HEK293 (cell line): Measurements from ENCODE around the gene ZCCHC12.

Source experiments
- CTCF ChIA-PET: fragments of 350-600 bp; formaldehyde crosslinking; extraction: SDS; loops from one replicate; lab custom pipeline; 2021; ENCODE audit warnings: antibody characterized with exemption; lab: Yijun Ruan, JAX
- POLR2A ChIA-PET: fragments of 300-600 bp; formaldehyde crosslinking; extraction: SDS; loops from one replicate; lab custom pipeline; 2020; ENCODE audit warnings: antibody characterized with exemption, inconsistent platforms; lab: Yijun Ruan, JAX
- H3K27ac ChIP-seq: fragments of 200-500 bp; sonication (Bioruptor generic); 2 replicates; pipeline ENCODE4 v1.5.1; 2014; ENCODE audit warnings: low read depth, low read length, control low read depth, inconsistent platforms; ENCODE audit errors: extremely low read depth
- H3K36me3 ChIP-seq, 2 experiments: fragments of 200-500 bp in 1 of 2; sonication (Bioruptor generic) in 1 of 2; 1 replicate in 1 of 2; 2 replicates in 1 of 2; pipeline ENCODE4 v1.5.1; 2014 to 2017; ENCODE audit warnings: inconsistent platforms in 2 of 2, low read length in 2 of 2; ENCODE audit not compliant: control insufficient read depth in 2 of 2, insufficient read depth in 1 of 2
- H3K4me1 ChIP-seq: fragments of 200-500 bp; sonication (Bioruptor generic); 2 replicates; pipeline ENCODE4 v1.5.1; 2014; ENCODE audit warnings: mild to moderate bottlenecking, low read length, inconsistent platforms; ENCODE audit not compliant: control insufficient read depth, insufficient read depth
- H3K4me3 ChIP-seq: 2 replicates; pipeline ENCODE4 v1.5.1; 2011; ENCODE audit warnings: low read depth, mild to moderate bottlenecking, control low read depth, low read length, moderate library complexity
- H3K9me3 ChIP-seq: fragments of 200-500 bp; sonication (Bioruptor generic); 2 replicates; pipeline ENCODE4 v1.5.1; 2014; ENCODE audit warnings: low read depth, low read length, inconsistent platforms; ENCODE audit not compliant: control insufficient read depth, insufficient read depth
- CTCF ChIP-seq: fragments of 450-650 bp; formaldehyde crosslinking; IDR thresholded peaks from 2 replicates; pipeline ENCODE4 v1.5.1; 2016; ENCODE audit warnings: missing biosample characterization, missing genetic modification characterization
- GLI4 ChIP-seq: fragments of 450-650 bp; formaldehyde crosslinking; IDR thresholded peaks from 2 replicates; pipeline ENCODE4 v1.5.1; 2016; ENCODE audit warnings: missing biosample characterization, missing genetic modification characterization
- HOXA7 ChIP-seq: sonication (generic); formaldehyde crosslinking; IDR thresholded peaks from 2 replicates; pipeline ENCODE4 v1.8.1; 2022; ENCODE audit warnings: missing genetic modification reagents, borderline replicate concordance
- KLF10 ChIP-seq: fragments of 450-650 bp; IDR thresholded peaks from 2 replicates; pipeline ENCODE4 v1.5.1; 2018; ENCODE audit warnings: missing biosample characterization, mild to moderate bottlenecking, missing genetic modification characterization
- REPIN1 ChIP-seq: fragments of 450-650 bp; formaldehyde crosslinking; IDR thresholded peaks from 2 replicates; pipeline ENCODE4 v1.5.1; 2017; ENCODE audit warnings: missing biosample characterization, missing genetic modification characterization, low read depth
- YY1 ChIP-seq: fragments of 450-650 bp; formaldehyde crosslinking; IDR thresholded peaks from 2 replicates; pipeline ENCODE4 v1.5.1; 2018; ENCODE audit warnings: missing biosample characterization, missing genetic modification characterization
- ZFP41 ChIP-seq: fragments of 450-650 bp; formaldehyde crosslinking; IDR thresholded peaks from 2 replicates; pipeline ENCODE4 v1.5.1; 2016; ENCODE audit warnings: missing biosample characterization, missing genetic modification characterization, borderline replicate concordance
- ZNF10 ChIP-seq: fragments of 450-650 bp; formaldehyde crosslinking; IDR thresholded peaks from 2 replicates; pipeline ENCODE4 v1.5.1; 2017; ENCODE audit warnings: missing biosample characterization, missing genetic modification characterization
- ZNF140 ChIP-seq: fragments of 450-650 bp; formaldehyde crosslinking; IDR thresholded peaks from 2 replicates; pipeline ENCODE4 v1.5.1; 2016; ENCODE audit warnings: missing biosample characterization, missing genetic modification characterization
- ZNF169 ChIP-seq: fragments of 450-650 bp; formaldehyde crosslinking; IDR thresholded peaks from 2 replicates; pipeline ENCODE4 v1.5.1; 2016; ENCODE audit warnings: missing biosample characterization, missing genetic modification characterization
- ZNF175 ChIP-seq: fragments of 450-650 bp; formaldehyde crosslinking; IDR thresholded peaks from 2 replicates; pipeline ENCODE4 v1.5.1; 2016; ENCODE audit warnings: missing biosample characterization, missing genetic modification characterization
- ZNF223 ChIP-seq: fragments of 450-650 bp; formaldehyde crosslinking; IDR thresholded peaks from 2 replicates; pipeline ENCODE4 v1.5.1; 2016; ENCODE audit warnings: missing biosample characterization, missing genetic modification characterization
- ZNF266 ChIP-seq: fragments of 450-650 bp; formaldehyde crosslinking; IDR thresholded peaks from 2 replicates; pipeline ENCODE4 v1.5.1; 2016; ENCODE audit warnings: missing biosample characterization, missing genetic modification characterization, low read depth
- ZNF311 ChIP-seq: fragments of 450-650 bp; formaldehyde crosslinking; IDR thresholded peaks from 2 replicates; pipeline ENCODE4 v1.5.1; 2017; ENCODE audit warnings: missing biosample characterization, missing genetic modification characterization, borderline replicate concordance
- ZNF423 ChIP-seq: fragments of 450-650 bp; formaldehyde crosslinking; IDR thresholded peaks from 2 replicates; pipeline ENCODE4 v1.5.1; 2016; ENCODE audit warnings: missing biosample characterization, missing genetic modification characterization
- ZNF449 ChIP-seq: fragments of 450-650 bp; formaldehyde crosslinking; IDR thresholded peaks from 2 replicates; pipeline ENCODE4 v1.5.1; 2017; ENCODE audit warnings: missing biosample characterization, mild to moderate bottlenecking, missing genetic modification characterization, moderate library complexity
- ZNF48 ChIP-seq: fragments of 450-650 bp; formaldehyde crosslinking; IDR thresholded peaks from 2 replicates; pipeline ENCODE4 v1.5.1; 2016; ENCODE audit warnings: missing biosample characterization, missing genetic modification characterization
- ZNF510 ChIP-seq: fragments of 450-650 bp; formaldehyde crosslinking; IDR thresholded peaks from 2 replicates; pipeline ENCODE4 v1.5.1; 2018; ENCODE audit warnings: mild to moderate bottlenecking, missing genetic modification characterization, missing biosample characterization; ENCODE audit not compliant: insufficient replicate concordance
- ZNF521 ChIP-seq: fragments of 450-650 bp; formaldehyde crosslinking; IDR thresholded peaks from 2 replicates; pipeline ENCODE4 v1.5.1; 2017; ENCODE audit warnings: missing biosample characterization, mild to moderate bottlenecking, missing genetic modification characterization
- ZNF530 ChIP-seq: fragments of 450-650 bp; formaldehyde crosslinking; IDR thresholded peaks from 2 replicates; pipeline ENCODE4 v1.5.1; 2016; ENCODE audit warnings: low read depth, missing biosample characterization, missing genetic modification characterization
- ZNF623 ChIP-seq: fragments of 450-650 bp; formaldehyde crosslinking; IDR thresholded peaks from 2 replicates; pipeline ENCODE4 v1.5.1; 2016; ENCODE audit warnings: missing biosample characterization, missing genetic modification characterization
- ZNF664 ChIP-seq: fragments of 450-650 bp; formaldehyde crosslinking; IDR thresholded peaks from 2 replicates; pipeline ENCODE4 v1.5.1; 2016; ENCODE audit warnings: missing biosample characterization, missing genetic modification characterization
- ZNF670 ChIP-seq: fragments of 450-650 bp; formaldehyde crosslinking; IDR thresholded peaks from 2 replicates; pipeline ENCODE4 v1.5.1; 2016; ENCODE audit warnings: missing biosample characterization, missing genetic modification characterization, low read depth
- ZNF747 ChIP-seq: fragments of 450-650 bp; formaldehyde crosslinking; IDR thresholded peaks from 2 replicates; pipeline ENCODE4 v1.5.1; 2016; ENCODE audit warnings: missing biosample characterization, missing genetic modification characterization
- ZNF76 ChIP-seq: fragments of 450-650 bp; formaldehyde crosslinking; IDR thresholded peaks from 2 replicates; pipeline ENCODE4; 2016; ENCODE audit warnings: low read depth, missing biosample characterization, missing genetic modification characterization, borderline replicate concordance
- ZNF768 ChIP-seq: fragments of 450-650 bp; formaldehyde crosslinking; IDR thresholded peaks from 2 replicates; pipeline ENCODE4 v1.5.1; 2018; ENCODE audit warnings: missing biosample characterization, mild to moderate bottlenecking, missing genetic modification characterization

The ZCCHC12 gene

GRCh38 chrX:118855681-118856310, 32.2 kb downstream of the ZCCHC12 start:
- CTCF ChIA-PET: interaction anchor here (0.5 to 1.8 kb wide), 2 partner anchors 11 to 40 kb away, joined by 4 to 5 read pairs; no protein-coding TSS in a partner anchor
- Histone ChIP-seq H3K4me3 (no peak overlapping the region), H3K9me3 (no peaks in the 10 kb centered on the region), H3K27ac (no peak overlapping the region), H3K36me3 (no peaks in the 10 kb centered on the region), H3K4me1 (no peaks in the 10 kb centered on the region)
- POLR2A ChIA-PET: no interaction called here
- no peak for TF ChIP-seq ZNF140 (tag by site-specific recombination)
- TF ChIP-seq ZNF747 (tag by site-specific recombination): no peak
- no peak for TF ChIP-seq ZNF670 (tag by site-specific recombination)
- TF ChIP-seq ZNF311: no peak
- TF ChIP-seq REPIN1 (tag by site-specific recombination): no peak
- no peak for TF ChIP-seq GLI4
- no peak for TF ChIP-seq ZNF76 (tag by site-specific recombination)
- TF ChIP-seq ZNF510: no peak

- no peaks in the 10 kb centered on the region for H3K36me3 ChIP-seq
- ChIA-PET POLR2A (no interaction called here), CTCF (interaction anchor here (0.6 to 0.7 kb wide), 2 partner anchors 12 to 35 kb away, joined by 3 read pairs; no protein-coding TSS in a partner anchor)
- TF ChIP-seq KLF10 (tag by site-specific recombination): no peak
- H3K9me3 ChIP-seq: no peaks in the 10 kb centered on the region
- no peak overlapping the region for H3K4me3 ChIP-seq
- no peaks in the 10 kb centered on the region for H3K4me1 ChIP-seq
- no peak overlapping the region for H3K27ac ChIP-seq
These were observed 33.4 kb downstream of the ZCCHC12 start for GRCh38 chrX:118857006-118857405.

GRCh38 chrX:118861338-118861737, 37.7 kb downstream of the ZCCHC12 start:
- no peaks in the 10 kb centered on the region for H3K36me3 ChIP-seq
- ChIA-PET CTCF (no interaction called here), POLR2A (no interaction called here)
- no peaks in the 10 kb centered on the region for H3K9me3 ChIP-seq
- no peak overlapping the region for H3K27ac ChIP-seq
- no peaks in the 10 kb centered on the region for H3K4me1 ChIP-seq
- no peak overlapping the region for H3K4me3 ChIP-seq
- no peak for TF ChIP-seq HOXA7 (CRISPR knock-in tag)
- no peak for TF ChIP-seq ZNF530 (tag by site-specific recombination)
- TF ChIP-seq ZNF10 (tag by site-specific recombination): no peak
- TF ChIP-seq ZNF423 (tag by site-specific recombination): no peak
- TF ChIP-seq CTCF (tag by site-specific recombination): no peak
- no peak for TF ChIP-seq ZNF175 (tag by site-specific recombination)
- TF ChIP-seq ZNF169 (tag by site-specific recombination): no peak
- no peak for TF ChIP-seq ZNF521 (tag by site-specific recombination)
- TF ChIP-seq YY1 (tag by site-specific recombination): no peak
- TF ChIP-seq ZNF266 (tag by site-specific recombination): no peak
- TF ChIP-seq ZNF223 (tag by site-specific recombination): no peak
- no peak for TF ChIP-seq ZNF768
- no peak for TF ChIP-seq ZNF449 (tag by site-specific recombination)
- TF ChIP-seq ZNF664 (tag by site-specific recombination): no peak
- no peak for TF ChIP-seq ZNF623 (tag by site-specific recombination)
- TF ChIP-seq ZFP41 (tag by site-specific recombination): no peak
- no peak for TF ChIP-seq ZNF48
